H1 (cell line): Measurements from ENCODE around the gene LARP4. TPM values are rescaled to one million over a fixed set of nuclear protein-coding genes. Genes with fewer than 3 reads are reported as not detected.

Experiments used
- CTCF ChIA-PET: fragments of 300-600 bp; sonication (Branson Sonifier 250); formaldehyde crosslinking; loops from one replicate; lab custom pipeline; 2021; ENCODE audit not compliant: partially characterized antibody; lab: Charles Lee
- POLR2A ChIA-PET: fragments of 300-600 bp; sonication (Branson Sonifier 250); formaldehyde crosslinking; loops from one replicate; lab custom pipeline; 2021; ENCODE audit warnings: inconsistent platforms; ENCODE audit not compliant: partially characterized antibody; lab: Charles Lee
- DNase-seq, 2 experiments: peaks; one replicate each; pipeline versions ENCODE4 v3.0.0 to v3.0.0-alpha.2; 2010 to 2022; ENCODE audit warnings: low spot score in 2 of 2, low read depth in 1 of 2, mixed read lengths in 1 of 2
- FAIRE-seq: peaks from 2 replicates; lab custom pipeline; 2011; peaks lifted over from hg19 to GRCh38; lab: Jason Lieb, UNC
- H2AFZ ChIP-seq: 2 replicates; pipeline ENCODE4 v1.8.1; 2012; ENCODE audit warnings: low read length, inconsistent platforms
- H2AK5ac ChIP-seq: 2 replicates; pipeline ENCODE4 v1.6.1; 2013; ENCODE audit warnings: low read depth, low read length
- H2BK120ac ChIP-seq: replicated peaks from 2 replicates; pipeline ENCODE3; 2013; ENCODE audit warnings: low read depth, low read length, inconsistent platforms
- H2BK12ac ChIP-seq: 2 replicates; pipeline ENCODE4 v1.6.1; 2013; ENCODE audit warnings: low read depth, low read length
- H2BK15ac ChIP-seq: 2 replicates; pipeline ENCODE4 v1.6.1; 2013; ENCODE audit warnings: low read length
- H2BK20ac ChIP-seq: 2 replicates; pipeline ENCODE4 v1.6.1; 2013; ENCODE audit warnings: low read length
- H2BK5ac ChIP-seq: 2 replicates; pipeline ENCODE4 v1.6.1; 2013; ENCODE audit warnings: low read depth, low read length
- H3K14ac ChIP-seq: 2 replicates; pipeline ENCODE4 v1.6.1; 2013; ENCODE audit warnings: inconsistent platforms; ENCODE audit not compliant: insufficient read length
- H3K18ac ChIP-seq: 2 replicates; pipeline ENCODE4 v1.6.1; 2013; ENCODE audit warnings: low read length; ENCODE audit errors: extremely low read depth
- H3K23ac ChIP-seq: 2 replicates; pipeline ENCODE4 v1.6.1; 2013; ENCODE audit warnings: inconsistent platforms; ENCODE audit not compliant: insufficient read length
- H3K23me2 ChIP-seq: 2 replicates; pipeline ENCODE4 v1.6.1; 2013; ENCODE audit warnings: low read depth, low read length
- H3K27ac ChIP-seq: 2 replicates; pipeline ENCODE4 v1.6.1; 2011; ENCODE audit warnings: low read depth, low read length, inconsistent platforms
- H3K27me3 ChIP-seq, 4 experiments: replicated peaks in 1 of 4; 1 replicate in 1 of 4; 2 replicates in 3 of 4; pipeline versions ENCODE4 v1.6.1 to v1.8.1; 2011 to 2013; ENCODE audit warnings: low read length in 3 of 4, mild to moderate bottlenecking in 3 of 4, inconsistent platforms in 2 of 4, mixed read lengths in 2 of 4, moderate library complexity in 1 of 4; ENCODE audit not compliant: control insufficient read depth in 3 of 4, insufficient read depth in 3 of 4; ENCODE audit errors: extremely low read depth in 1 of 4
- H3K36me3 ChIP-seq, 4 experiments: 2 replicates each; pipeline versions ENCODE4 v1.6.1 to v1.8.1; 2011 to 2013; ENCODE audit warnings: mild to moderate bottlenecking in 4 of 4, low read length in 3 of 4, moderate library complexity in 2 of 4, control low read depth in 1 of 4, inconsistent platforms in 1 of 4; ENCODE audit not compliant: insufficient read depth in 4 of 4, control insufficient read depth in 2 of 4
- H3K4ac ChIP-seq: replicated peaks from 2 replicates; pipeline ENCODE3; 2013; ENCODE audit warnings: low read length, low read depth, mixed read lengths, inconsistent platforms; ENCODE audit not compliant: insufficient read length
- H3K4me1 ChIP-seq, 4 experiments: replicated peaks in 1 of 4; 1 replicate in 1 of 4; 2 replicates in 3 of 4; pipeline versions ENCODE4 v1.6.1 to v1.8.1; 2011 to 2013; ENCODE audit warnings: low read length in 3 of 4, inconsistent platforms in 2 of 4, mixed read lengths in 1 of 4; ENCODE audit not compliant: insufficient read depth in 4 of 4, control insufficient read depth in 3 of 4
- H3K4me2 ChIP-seq, 2 experiments: 2 replicates each; pipeline versions ENCODE4 v1.6.1 to v1.8.1; 2011 to 2013; ENCODE audit warnings: low read depth in 2 of 2, low read length in 2 of 2, control low read depth in 1 of 2, inconsistent platforms in 1 of 2, mild to moderate bottlenecking in 1 of 2; ENCODE audit not compliant: insufficient read depth in 1 of 2
- H3K4me3 ChIP-seq, 4 experiments: fragments of 200-600, 300-600 bp in 1 of 4; sonication (generic), shearing (Covaris generic), sonication (Bioruptor Twin) in 1 of 4; 2 replicates each; pipeline versions ENCODE4 v1.5.1 to v1.8.1; 2011 to 2016; ENCODE audit warnings: low read length in 4 of 4, low read depth in 3 of 4, control low read depth in 2 of 4, inconsistent platforms in 2 of 4, mild to moderate bottlenecking in 2 of 4, mixed read lengths in 1 of 4, moderate library complexity in 1 of 4; ENCODE audit not compliant: insufficient read depth in 2 of 4; ENCODE audit errors: extremely low read depth in 1 of 4
- H3K56ac ChIP-seq: replicated peaks from 2 replicates; pipeline ENCODE3; 2013; ENCODE audit warnings: low read depth, mild to moderate bottlenecking, mixed read lengths, low read length, inconsistent platforms; ENCODE audit not compliant: insufficient read length
- H3K79me1 ChIP-seq: 2 replicates; pipeline ENCODE4 v1.6.1; 2013; ENCODE audit warnings: low read depth, low read length, control low read depth
- H3K79me2 ChIP-seq, 2 experiments: 2 replicates each; pipeline versions ENCODE4 v1.6.1 to v1.8.1; 2012 to 2013; ENCODE audit warnings: low read length in 2 of 2, mild to moderate bottlenecking in 2 of 2, inconsistent platforms in 1 of 2; ENCODE audit not compliant: insufficient read depth in 2 of 2, control insufficient read depth in 1 of 2
- H3K9ac ChIP-seq, 4 experiments: replicated peaks in 1 of 4; 1 replicate in 1 of 4; 2 replicates in 3 of 4; pipeline versions ENCODE4 v1.6.1 to v1.8.1; 2011 to 2013; ENCODE audit warnings: low read depth in 3 of 4, low read length in 3 of 4, control low read depth in 2 of 4, mild to moderate bottlenecking in 2 of 4, moderate library complexity in 2 of 4, inconsistent platforms in 1 of 4; ENCODE audit errors: extremely low read depth in 1 of 4
- H3K9me3 ChIP-seq, 2 experiments: 2 replicates each; pipeline versions ENCODE4 v1.6.1 to v1.8.1; 2012 to 2013; ENCODE audit warnings: mild to moderate bottlenecking in 2 of 2, moderate library complexity in 2 of 2, control low read depth in 1 of 2, inconsistent platforms in 1 of 2, low read depth in 1 of 2, low read length in 1 of 2, mixed read lengths in 1 of 2; ENCODE audit not compliant: insufficient read depth in 2 of 2
- H4K20me1 ChIP-seq, 2 experiments: replicated peaks in 1 of 2; 2 replicates each; pipeline versions ENCODE3 to v1.8.1; 2011 to 2013; ENCODE audit warnings: inconsistent platforms in 2 of 2, low read length in 2 of 2, mild to moderate bottlenecking in 1 of 2; ENCODE audit not compliant: insufficient read depth in 2 of 2, control insufficient read depth in 1 of 2
- H4K5ac ChIP-seq: 2 replicates; pipeline ENCODE4 v1.6.1; 2013; ENCODE audit warnings: low read length, low read depth, mixed read lengths, inconsistent platforms; ENCODE audit not compliant: insufficient read length
- H4K8ac ChIP-seq: 2 replicates; pipeline ENCODE4 v1.8.0; 2013; ENCODE audit warnings: mild to moderate bottlenecking, moderate library complexity, low read length, inconsistent platforms; ENCODE audit not compliant: insufficient read depth; ENCODE audit errors: extremely low read depth
- H4K91ac ChIP-seq: replicated peaks from 2 replicates; pipeline ENCODE3; 2013; ENCODE audit warnings: low read length, mixed read lengths, inconsistent platforms; ENCODE audit not compliant: insufficient read length
- ATF3 ChIP-seq: IDR thresholded peaks from 2 replicates; pipeline ENCODE4 v1.6.1; 2011; ENCODE audit warnings: low read depth, mild to moderate bottlenecking, low read length; ENCODE audit not compliant: insufficient read depth
- BRCA1 ChIP-seq: IDR thresholded peaks from 2 replicates; pipeline ENCODE4 v1.6.1; 2012; ENCODE audit warnings: low read depth, low read length, improper control_type of control experiment
- CHD1 ChIP-seq: IDR thresholded peaks from 2 replicates; pipeline ENCODE4 v1.6.1; 2012; ENCODE audit warnings: low read depth, low read length, improper control_type of control experiment
- CHD2 ChIP-seq: IDR thresholded peaks from 2 replicates; pipeline ENCODE4 v1.6.1; 2012; ENCODE audit warnings: low read length, improper control_type of control experiment
- CREB1 ChIP-seq: IDR thresholded peaks from 2 replicates; pipeline ENCODE4 v1.6.1; 2012; ENCODE audit warnings: inconsistent platforms
- EGR1 ChIP-seq: IDR thresholded peaks from 2 replicates; pipeline ENCODE4 v1.6.1; 2011; ENCODE audit warnings: low read depth, low read length, borderline replicate concordance
- EZH2 ChIP-seq: fragments of 200-600 bp; sonication (generic); IDR thresholded peaks from 2 replicates; pipeline ENCODE4 v1.7.1; 2012; ENCODE audit warnings: low read depth, mild to moderate bottlenecking, moderate library complexity, low read length, inconsistent platforms; ENCODE audit not compliant: severe bottlenecking
- FOSL1 ChIP-seq: IDR thresholded peaks from 2 replicates; pipeline ENCODE4 v1.6.1; 2011; ENCODE audit warnings: mild to moderate bottlenecking, low read depth, low read length, moderate library complexity; ENCODE audit not compliant: insufficient read depth
- GTF2F1 ChIP-seq: IDR thresholded peaks from 2 replicates; pipeline ENCODE4 v1.6.1; 2012; ENCODE audit warnings: low read depth, low read length, improper control_type of control experiment, borderline replicate concordance
- KDM4A ChIP-seq: IDR thresholded peaks from one replicate; pipeline ENCODE4 v1.7.1; 2012; ENCODE audit warnings: low read depth, mild to moderate bottlenecking, moderate library complexity, low read length, inconsistent platforms; ENCODE audit not compliant: severe bottlenecking
- SIX5 ChIP-seq: IDR thresholded peaks from 2 replicates; pipeline ENCODE4 v1.6.1; 2011; ENCODE audit warnings: mild to moderate bottlenecking, low read depth, low read length
- SP1 ChIP-seq: IDR thresholded peaks from 2 replicates; pipeline ENCODE4 v1.6.1; 2011; ENCODE audit warnings: low read depth, low read length
- SP4 ChIP-seq: IDR thresholded peaks from 2 replicates; pipeline ENCODE4 v1.6.1; 2012; ENCODE audit warnings: low read length, inconsistent platforms
- WGBS, 2 experiments: shearing (Covaris generic) in 1 of 2; methylation state at CpG; one replicate each; pipeline versions ENCODE4 v1.1.6 to v1.1.7; 2013 to 2015; ENCODE audit warnings: low lambda C conversion rate in 2 of 2, mixed read lengths in 2 of 2, inconsistent platforms in 1 of 2, low coverage in 1 of 2, missing lambda C conversion rate in 1 of 2; ENCODE audit not compliant: insufficient replicate concordance in 2 of 2, insufficient coverage in 1 of 2, insufficient read length in 1 of 2; ENCODE audit errors: extremely low coverage in 1 of 2, missing lambda C conversion rate in 1 of 2; 5-methylcytosine and 5-hydroxymethylcytosine counted together
- polyA plus RNA-seq, 7 experiments: library from polyadenylated mRNA; depleted of rRNA in 3 of 7; stranded (reverse) in 5 of 7; unstranded in 2 of 7; fragments of >200 nt in 5 of 7; fragments of 200-250 nt in 2 of 7; gene quantifications; 1 replicate in 5 of 7; 2 replicates in 1 of 7; 4 replicates in 1 of 7; pipeline versions ENCODE4 v1.2.1 to v1.2.3, GENCODE V29; 2011 to 2013; ENCODE audit warnings: missing spikeins in 2 of 7, mixed read lengths in 2 of 7
- total RNA-seq: library from RNA; stranded (reverse); fragmentation: NEBNext Ultra II Directional; extraction: Animal tissue kit (Norgen Biotek cat#: 25700); gene quantifications from 2 replicates; pipeline ENCODE4 v1.2.1, GENCODE V29; 2021
- TF ChIP-seq, protein P1 (sequence below): IDR thresholded peaks from 2 replicates; pipeline ENCODE4 v1.6.1; 2011; ENCODE audit warnings: low read length, improper control_type of control experiment

The LARP4 gene
- total and polyA plus RNA-seq, 2 of the 8 experiments (the other 6 are each of a cell fraction or from before 2014, with no cell fraction given), result 12.8 to 93.9 TPM

- Histone ChIP-seq H3K27ac (no peak overlapping the region), H3K4ac (no peak overlapping the region), H3K27me3 (no peaks in the 10 kb centered on the region), H3K79me2 (no peaks in the 10 kb centered on the region), H3K9me3 (no peaks in the 10 kb centered on the region; a peak in 1 of 4 replicates), H3K23me2 (no peaks in the 10 kb centered on the region), H2BK120ac (no peak overlapping the region), H3K9ac (no peak overlapping the region), H3K23ac (no peak overlapping the region), H4K5ac (no peak overlapping the region), H3K56ac (no peak overlapping the region), H3K36me3 (peaks cover 3 to 49% (median 16%) of the 10 kb centered on the region in 4 experiments), H4K91ac (no peak overlapping the region), H3K4me3 (no peak overlapping the region), H3K14ac (no peak overlapping the region), H4K20me1 (peaks cover 0 to 1% of the 10 kb centered on the region in 2 experiments), H3K4me2 (no peak overlapping the region), H3K18ac (no peak overlapping the region), H2BK12ac (no peak overlapping the region), H3K79me1 (no peaks in the 10 kb centered on the region), H2BK5ac (no peak overlapping the region), H4K8ac (no peak overlapping the region), H3K4me1 (no peaks in the 10 kb centered on the region), H2BK15ac (no peak overlapping the region), H2AK5ac (no peak overlapping the region), H2BK20ac (no peak overlapping the region), H2AFZ (no peak overlapping the region)
- ChIA-PET POLR2A (interaction anchor here (3.2 kb wide), 1 partner anchor 10 kb away, joined by 15 read pairs; no protein-coding TSS in a partner anchor), CTCF (no interaction called here)
- DNase-seq (no peak), FAIRE-seq (no peak)
- WGBS, 2 experiments, result 96% methylated on average over 5 of the region's 5 CpGs; no CpG with 5 or more reads in 1 of the 2 experiments
- TF ChIP-seq SP4 (no peak), FOSL1 (no peak), CHD2 (no peak), KDM4A (no peak), BRCA1 (no peak), SP1 (no peak), CREB1 (no peak), SIX5 (no peak), GTF2F1 (no peak), ATF3 (no peak), EGR1 (no peak), EZH2 (no peak), CHD1 (no peak)
- TF ChIP-seq, protein P1, sequence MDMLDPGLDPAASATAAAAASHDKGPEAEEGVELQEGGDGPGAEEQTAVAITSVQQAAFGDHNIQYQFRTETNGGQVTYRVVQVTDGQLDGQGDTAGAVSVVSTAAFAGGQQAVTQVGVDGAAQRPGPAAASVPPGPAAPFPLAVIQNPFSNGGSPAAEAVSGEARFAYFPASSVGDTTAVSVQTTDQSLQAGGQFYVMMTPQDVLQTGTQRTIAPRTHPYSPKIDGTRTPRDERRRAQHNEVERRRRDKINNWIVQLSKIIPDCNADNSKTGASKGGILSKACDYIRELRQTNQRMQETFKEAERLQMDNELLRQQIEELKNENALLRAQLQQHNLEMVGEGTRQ, result no peak
Observed at GRCh38 chr12:50452795-50453194, 52.1 kb downstream of the LARP4 start.
